Right atrium auricular region (tissue), 2 donors: ENCODE measurements around the gene SHC4. TPM values are rescaled to one million over a fixed set of nuclear protein-coding genes. Genes with fewer than 3 reads are reported as not detected.

Experiments used
- DNase-seq: peaks from one replicate; pipeline ENCODE4 v3.0.0-alpha.2; 2019; ENCODE audit warnings: low spot score
- H3K27ac ChIP-seq, 2 donors: fragments of 200-600 bp; sonication (generic); 1 replicate in 1 of 2; 2 replicates in 1 of 2; pipeline ENCODE4 v1.5.1; 2016 to 2019
- H3K27me3 ChIP-seq, 2 donors: fragments of 200-600 bp; sonication (generic); one replicate each; pipeline versions ENCODE4 v1.5.1 to v1.6.0; 2017 to 2019
- H3K36me3 ChIP-seq: fragments of 200-600 bp; sonication (generic); one replicate; pipeline ENCODE4 v1.5.1; 2016
- H3K4me1 ChIP-seq, 2 donors: fragments of 200-600 bp; sonication (generic); one replicate each; pipeline versions ENCODE4 v1.5.1 to v1.6.0; 2017 to 2019
- H3K4me3 ChIP-seq, 2 donors: fragments of 200-600 bp; sonication (generic); 1 replicate in 1 of 2; 2 replicates in 1 of 2; pipeline ENCODE4 v1.5.1; 2017 to 2019; ENCODE audit warnings: mild to moderate bottlenecking in 1 of 2, moderate library complexity in 1 of 2
- H3K9me3 ChIP-seq, 2 donors: fragments of 200-600 bp; sonication (generic); one replicate each; pipeline ENCODE4 v1.5.1; 2019
- total RNA-seq, 2 donors: library from RNA; depleted of rRNA; stranded (reverse); fragments of >200 nt; gene quantifications; one replicate each; pipeline ENCODE4 v1.1.0, GENCODE V29; 2016
- TF ChIP-seq, protein P1 (sequence below), 2 donors: fragments of 200-600 bp; sonication (generic); IDR thresholded peaks; one replicate each; pipeline ENCODE4 v1.5.1; 2019; ENCODE audit warnings: antibody characterized with exemption in 2 of 2

SHC4 gene
- total RNA-seq, 2 donors from 2014 or later, result 4.9 to 5.3 TPM

DNA sequence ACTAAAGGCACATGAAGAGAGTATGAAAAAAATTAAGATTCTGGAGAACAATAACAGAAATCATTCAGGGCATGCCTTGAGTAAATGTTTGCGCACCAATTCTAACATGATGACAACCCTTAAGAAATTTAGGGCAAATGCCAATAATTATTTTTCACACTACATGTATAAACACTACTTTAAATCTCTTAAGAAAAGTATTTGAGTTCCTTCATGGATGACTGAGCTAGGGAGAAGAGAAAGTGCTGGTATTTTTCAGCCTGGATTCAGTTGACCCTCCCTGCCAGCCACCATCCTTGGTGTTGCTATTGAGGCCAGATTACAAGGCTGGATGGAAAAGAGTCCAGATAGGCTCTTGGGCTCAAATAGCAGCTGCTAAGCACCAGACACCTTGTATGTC lies 93.8 kb downstream of the SHC4 start:
- TF ChIP-seq, protein P1, sequence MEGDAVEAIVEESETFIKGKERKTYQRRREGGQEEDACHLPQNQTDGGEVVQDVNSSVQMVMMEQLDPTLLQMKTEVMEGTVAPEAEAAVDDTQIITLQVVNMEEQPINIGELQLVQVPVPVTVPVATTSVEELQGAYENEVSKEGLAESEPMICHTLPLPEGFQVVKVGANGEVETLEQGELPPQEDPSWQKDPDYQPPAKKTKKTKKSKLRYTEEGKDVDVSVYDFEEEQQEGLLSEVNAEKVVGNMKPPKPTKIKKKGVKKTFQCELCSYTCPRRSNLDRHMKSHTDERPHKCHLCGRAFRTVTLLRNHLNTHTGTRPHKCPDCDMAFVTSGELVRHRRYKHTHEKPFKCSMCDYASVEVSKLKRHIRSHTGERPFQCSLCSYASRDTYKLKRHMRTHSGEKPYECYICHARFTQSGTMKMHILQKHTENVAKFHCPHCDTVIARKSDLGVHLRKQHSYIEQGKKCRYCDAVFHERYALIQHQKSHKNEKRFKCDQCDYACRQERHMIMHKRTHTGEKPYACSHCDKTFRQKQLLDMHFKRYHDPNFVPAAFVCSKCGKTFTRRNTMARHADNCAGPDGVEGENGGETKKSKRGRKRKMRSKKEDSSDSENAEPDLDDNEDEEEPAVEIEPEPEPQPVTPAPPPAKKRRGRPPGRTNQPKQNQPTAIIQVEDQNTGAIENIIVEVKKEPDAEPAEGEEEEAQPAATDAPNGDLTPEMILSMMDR (IDR thresholded peaks at IDR 0.05), result no peak
- Histone ChIP-seq H3K4me1 (peaks cover 0 to 4% of the 10 kb centered on the region in 2 donors), H3K27ac (no peak overlapping the region), H3K9me3 (no peaks in the 10 kb centered on the region), H3K36me3 (no peaks in the 10 kb centered on the region), H3K27me3 (no peaks in the 10 kb centered on the region), H3K4me3 (no peak overlapping the region)
- no peak for DNase-seq

DNA sequence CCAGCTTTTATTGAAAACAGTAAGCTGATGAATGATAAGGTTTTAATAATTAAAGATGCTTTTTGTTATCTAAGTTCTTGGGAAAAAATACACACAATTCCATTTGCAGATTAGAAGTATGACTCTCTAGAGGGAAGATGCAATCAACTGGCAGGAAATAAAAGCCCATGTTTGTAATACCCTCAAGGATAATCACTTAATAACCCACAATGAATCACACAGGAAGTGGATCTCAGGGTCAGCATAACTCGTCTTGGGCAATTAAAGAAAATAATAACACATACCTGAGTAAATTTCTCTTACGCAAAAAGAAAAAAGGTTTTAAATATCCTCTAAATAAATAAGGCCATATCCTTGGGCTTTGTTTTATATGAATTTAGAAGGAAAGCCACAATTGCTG lies 95.2 kb downstream of the SHC4 start:
- no peak overlapping the region for H3K4me3 ChIP-seq
- no peaks in the 10 kb centered on the region for H3K27me3 ChIP-seq
- TF ChIP-seq, protein P1 (IDR thresholded peaks at IDR 0.05), result no peak
- DNase-seq, result no peak
- no peak overlapping the region for H3K27ac ChIP-seq
- H3K4me1 ChIP-seq, result no peaks in the 10 kb centered on the region
- H3K9me3 ChIP-seq, result no peaks in the 10 kb centered on the region
- H3K36me3 ChIP-seq, result no peaks in the 10 kb centered on the region

DNA sequence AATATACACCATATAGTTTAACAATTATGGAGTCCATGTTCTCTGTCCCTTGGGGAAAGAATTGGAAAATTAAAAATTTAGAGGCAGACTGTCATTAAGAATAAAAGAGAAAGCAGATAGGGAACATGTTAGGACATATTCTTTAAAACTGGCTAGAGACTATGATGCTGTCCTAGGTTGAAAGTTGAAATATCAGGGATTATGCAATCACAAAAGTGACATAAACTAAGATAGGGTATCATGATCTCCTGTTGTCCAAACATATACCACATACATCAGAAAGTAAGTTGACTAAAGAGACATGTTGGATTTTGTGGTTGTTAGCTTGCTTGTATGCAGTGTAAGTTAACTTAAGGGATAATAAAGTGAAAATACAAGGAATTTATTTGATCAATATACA lies 95.7 kb downstream of the SHC4 start:
- H3K4me3 ChIP-seq, result no peak overlapping the region

DNA sequence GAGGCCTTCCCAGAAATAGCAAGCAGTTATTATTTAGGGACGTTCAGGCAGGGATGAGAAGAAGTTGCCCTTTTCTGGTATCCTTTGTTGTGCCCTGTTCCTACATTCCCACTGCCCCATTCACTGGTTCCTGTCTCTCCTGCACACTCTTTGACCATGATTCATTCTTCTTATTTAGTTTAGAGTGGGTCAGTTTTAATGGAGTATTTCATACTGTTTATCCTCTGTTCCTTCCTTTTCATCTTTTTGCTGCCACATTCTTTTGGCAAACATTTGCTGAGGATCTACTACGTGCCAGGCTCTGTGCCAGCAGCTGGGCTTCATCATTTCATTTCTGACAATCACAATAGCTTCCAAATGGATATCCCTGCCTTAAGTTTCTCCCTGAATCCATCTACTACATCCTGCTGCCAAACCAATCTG lies 97.6 kb downstream of the SHC4 start:
- Histone ChIP-seq H3K27me3 (no peaks in the 10 kb centered on the region), H3K4me3 (no peak overlapping the region), H3K4me1 (no peaks in the 10 kb centered on the region), H3K36me3 (no peaks in the 10 kb centered on the region), H3K9me3 (no peaks in the 10 kb centered on the region), H3K27ac (no peak overlapping the region)
- DNase-seq, result no peak
- TF ChIP-seq, protein P1 (IDR thresholded peaks at IDR 0.05), result no peak

More for the DNA sequence above, 95.7 kb downstream of the SHC4 start:
- no peak for DNase-seq
- Histone ChIP-seq H3K36me3 (no peaks in the 10 kb centered on the region), H3K4me1 (no peaks in the 10 kb centered on the region), H3K27ac (no peak overlapping the region), H3K9me3 (no peaks in the 10 kb centered on the region), H3K27me3 (no peaks in the 10 kb centered on the region)
- TF ChIP-seq, protein P1 (IDR thresholded peaks at IDR 0.05), result no peak

DNA sequence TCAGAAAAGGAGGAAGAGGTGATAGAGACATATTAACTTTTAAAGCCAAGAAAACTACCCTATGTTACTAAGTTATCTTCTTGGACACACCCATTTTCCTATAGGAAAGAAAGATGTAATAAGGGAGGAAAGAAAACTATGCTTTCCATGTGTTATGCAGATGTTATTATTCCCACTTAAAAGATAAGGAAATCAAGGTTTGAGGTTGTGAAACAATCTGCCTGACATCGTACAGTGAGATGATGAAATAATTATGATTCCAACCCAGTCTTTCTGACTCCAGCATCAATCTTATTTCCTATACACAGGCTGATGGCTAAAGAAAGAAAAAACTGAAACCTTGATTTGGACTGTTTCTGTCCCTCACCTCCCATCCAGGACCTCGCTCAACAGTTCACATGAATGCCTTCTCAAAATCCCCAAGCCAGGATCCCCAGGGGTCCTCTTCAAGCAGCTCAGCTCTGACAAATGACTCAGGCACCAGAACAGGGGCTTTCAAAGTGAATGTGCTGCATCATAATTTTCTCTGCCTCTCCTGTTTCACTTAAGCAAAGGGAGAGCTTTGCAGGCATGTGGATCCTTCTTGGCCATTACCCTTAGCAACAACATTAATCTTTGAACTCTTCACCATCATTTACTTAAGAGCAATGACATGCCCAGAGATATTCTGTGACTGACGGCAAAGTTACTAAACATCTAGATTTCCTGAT lies 98.2 kb downstream of the SHC4 start:
- Histone ChIP-seq H3K4me3 (no peak overlapping the region), H3K9me3 (no peaks in the 10 kb centered on the region), H3K36me3 (no peaks in the 10 kb centered on the region), H3K27ac (no peak overlapping the region), H3K4me1 (no peaks in the 10 kb centered on the region), H3K27me3 (no peaks in the 10 kb centered on the region)
- no peak for DNase-seq
- TF ChIP-seq, protein P1 (IDR thresholded peaks at IDR 0.05), result no peak

DNA sequence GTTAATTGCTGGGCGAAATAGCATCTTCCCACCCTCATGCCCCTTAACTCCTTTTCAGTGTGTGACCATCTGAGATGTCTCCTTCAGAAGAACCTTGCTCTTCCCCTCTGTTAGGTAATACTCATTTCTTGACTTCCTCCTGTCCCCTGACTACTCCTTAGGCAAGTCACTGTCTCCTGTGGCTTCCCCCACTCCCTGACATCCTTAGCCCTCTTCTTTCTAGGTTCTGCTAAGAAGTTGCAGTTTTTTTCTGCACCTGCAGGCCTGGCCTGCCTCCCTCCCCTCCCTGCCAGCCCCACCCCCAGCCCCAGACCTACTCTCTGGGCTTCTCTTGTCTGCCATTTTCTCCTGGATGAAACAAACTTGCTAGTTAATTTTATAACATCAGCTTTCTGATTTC lies 101.0 kb downstream of the SHC4 start:
- Histone ChIP-seq H3K27ac (no peak overlapping the region), H3K4me3 (no peak overlapping the region), H3K27me3 (no peaks in the 10 kb centered on the region), H3K9me3 (no peaks in the 10 kb centered on the region), H3K4me1 (no peaks in the 10 kb centered on the region), H3K36me3 (no peaks in the 10 kb centered on the region)
- no peak for DNase-seq
- TF ChIP-seq, protein P1 (IDR thresholded peaks at IDR 0.05), result no peak
